ENCODE data around the gene TWSG1.
"Not testable (repeated sequence)": the region's sequence is repeated elsewhere in the genome, so short reads cannot be mapped to it uniquely, and the experiment has no call there.

Gene TWSG1

GRCh38 chr18:9336827-9337226 is 2.3 kb downstream of the TWSG1 start:
- no peak for DNase-seq

- DNase-seq = no peak
These were observed 3.3 kb downstream of the TWSG1 start for GRCh38 chr18:9337873-9338272.

GRCh38 chr18:9340472-9340871 is 5.9 kb downstream of the TWSG1 start:
- no peak for DNase-seq

GRCh38 chr18:9343577-9343976 is 9.0 kb downstream of the TWSG1 start:
- no peak for DNase-seq

GRCh38 chr18:9346775-9347174 is 12.2 kb downstream of the TWSG1 start:
- DNase-seq = no peak

- DNase-seq = no peak
These were observed 13.6 kb downstream of the TWSG1 start for GRCh38 chr18:9348079-9348671.

- DNase-seq = no peak
These were observed 14.2 kb downstream of the TWSG1 start for GRCh38 chr18:9348766-9349165.

- no peak for DNase-seq
These were observed 19.0 kb downstream of the TWSG1 start for GRCh38 chr18:9353596-9353995.

- DNase-seq = no peak
These were observed 19.7 kb downstream of the TWSG1 start for GRCh38 chr18:9354256-9354655.

- DNase-seq = no peak
These were observed 22.4 kb downstream of the TWSG1 start for GRCh38 chr18:9356976-9357375.

- DNase-seq = no peak
These were observed 25.2 kb downstream of the TWSG1 start for GRCh38 chr18:9359796-9360195.

GRCh38 chr18:9361191-9361590 is 26.6 kb downstream of the TWSG1 start:
- no peak for DNase-seq

- no peak for DNase-seq
These were observed 28.3 kb downstream of the TWSG1 start for GRCh38 chr18:9362869-9363268.

GRCh38 chr18:9364242-9364641 is 29.7 kb downstream of the TWSG1 start:
- no peak for DNase-seq

GRCh38 chr18:9365406-9365805 is 30.8 kb downstream of the TWSG1 start:
- DNase-seq = no peak

- no peak for DNase-seq
These were observed 31.6 kb downstream of the TWSG1 start for GRCh38 chr18:9366126-9366714.

- not testable (repeated sequence) for DNase-seq
These were observed 38.7 kb downstream of the TWSG1 start for GRCh38 chr18:9373254-9373653.

GRCh38 chr18:9379118-9379517 is 44.5 kb downstream of the TWSG1 start:
- no peak for DNase-seq

- no peak for DNase-seq
These were observed 45.5 kb downstream of the TWSG1 start for GRCh38 chr18:9380101-9380500.

GRCh38 chr18:9380621-9381395 is 46.2 kb downstream of the TWSG1 start:
- DNase-seq = no peak

GRCh38 chr18:9386879-9387278 is 52.3 kb downstream of the TWSG1 start:
- no peak for DNase-seq

- DNase-seq = no peak
These were observed 53.3 kb downstream of the TWSG1 start for GRCh38 chr18:9387891-9388290.

- no peak for DNase-seq
These were observed 55.1 kb downstream of the TWSG1 start for GRCh38 chr18:9389706-9390105.

GRCh38 chr18:9392726-9393125 is 58.2 kb downstream of the TWSG1 start:
- DNase-seq = no peak
